K562 (cell line): ENCODE measurements around the gene ZNF679. TPM values are rescaled to one million over a fixed set of nuclear protein-coding genes. Genes with fewer than 3 reads are reported as not detected.

Experiments used
- CBFB ChIP-seq: sonication (generic); formaldehyde crosslinking; IDR thresholded peaks from 2 replicates; pipeline ENCODE4 v1.4.0; 2020; ENCODE audit warnings: mild to moderate bottlenecking, missing genetic modification reagents
- CEBPG ChIP-seq, 3 experiments: fragments of 200-800 bp in 1 of 3; sonication (Bioruptor generic) in 1 of 3; sonication (generic) in 1 of 3; formaldehyde crosslinking in 1 of 3; IDR thresholded peaks in 2 of 3; conservative IDR thresholded peaks in 1 of 3; 2 replicates each; pipeline versions ENCODE4 v1.6.1 to v1.8.0; 2016 to 2022; ENCODE audit warnings: missing compliant biosample characterization in 2 of 3, missing genetic modification characterization in 2 of 3, mild to moderate bottlenecking in 1 of 3, missing genetic modification reagents in 1 of 3
- CREBBP ChIP-seq: IDR thresholded peaks from one replicate; pipeline ENCODE4 v1.6.1; 2012; ENCODE audit warnings: low read depth, mild to moderate bottlenecking, control low read depth, inconsistent platforms, low read length
- ELF1 ChIP-seq: fragments of 200-800 bp; sonication (Bioruptor generic); IDR thresholded peaks from 2 replicates; pipeline ENCODE4 v1.6.1; 2016; ENCODE audit warnings: missing genetic modification characterization, missing compliant biosample characterization
- FOXA1 ChIP-seq: fragments of 450-650 bp; IDR thresholded peaks from 2 replicates; pipeline ENCODE4 v1.6.1; 2016; ENCODE audit warnings: mild to moderate bottlenecking, borderline replicate concordance
- FOXK1 ChIP-seq: sonication (generic); formaldehyde crosslinking; IDR thresholded peaks from 2 replicates; pipeline ENCODE4 v1.8.0; 2022; ENCODE audit warnings: missing genetic modification reagents, mild to moderate bottlenecking, borderline replicate concordance
- GATAD2B ChIP-seq: fragments of 450-650 bp; IDR thresholded peaks from 2 replicates; pipeline ENCODE4 v1.6.1; 2017; ENCODE audit warnings: mild to moderate bottlenecking, borderline replicate concordance
- HEY1 ChIP-seq: fragments of 250-450 bp; sonication (Bioruptor Pico); IDR thresholded peaks from 2 replicates; pipeline ENCODE4 v1.5.0; 2020; ENCODE audit warnings: mild to moderate bottlenecking, moderate library complexity, borderline replicate concordance
- KDM5B ChIP-seq: fragments of 200-600 bp; sonication (generic); IDR thresholded peaks from 2 replicates; pipeline ENCODE4 v1.6.1; 2012; ENCODE audit warnings: low read depth, mild to moderate bottlenecking, moderate library complexity, low read length, control low read depth, inconsistent platforms; ENCODE audit not compliant: insufficient replicate concordance
- NR2C1 ChIP-seq, 2 experiments: fragments of 450-650 bp; IDR thresholded peaks; 2 replicates each; pipeline ENCODE4 v1.6.1; 2017; ENCODE audit warnings: mild to moderate bottlenecking in 2 of 2, antibody characterized with exemption in 1 of 2, inconsistent platforms in 1 of 2, missing compliant biosample characterization in 1 of 2, missing genetic modification characterization in 1 of 2
- PHF21A ChIP-seq: fragments of 450-650 bp; IDR thresholded peaks from 2 replicates; pipeline ENCODE4 v1.6.1; 2017; ENCODE audit warnings: low read depth, borderline replicate concordance
- PML ChIP-seq: IDR thresholded peaks from 2 replicates; pipeline ENCODE4 v1.6.1; 2012; ENCODE audit warnings: low read length, inconsistent platforms
- POLR2H ChIP-seq: IDR thresholded peaks from 2 replicates; pipeline ENCODE4 v1.6.1; 2016; ENCODE audit warnings: missing genetic modification characterization, low read depth, mild to moderate bottlenecking, control low read depth, missing compliant biosample characterization, moderate library complexity
- SMARCC2 ChIP-seq: fragments of 450-650 bp; IDR thresholded peaks from 2 replicates; pipeline ENCODE4 v1.6.1; 2017; ENCODE audit warnings: antibody characterized with exemption, moderate library complexity, mild to moderate bottlenecking, low read depth
- SMARCE1 ChIP-seq: fragments of 450-650 bp; IDR thresholded peaks from 2 replicates; pipeline ENCODE4 v1.7.1; 2016; ENCODE audit warnings: mild to moderate bottlenecking
- SPI1 ChIP-seq: IDR thresholded peaks from 2 replicates; pipeline ENCODE4 v1.6.1; 2011; ENCODE audit warnings: low read depth, low read length, control low read depth, borderline replicate concordance
- STAT5B ChIP-seq: fragments of 250-450 bp; sonication (Bioruptor Pico); IDR thresholded peaks from 2 replicates; pipeline ENCODE4 v1.8.0; 2021; ENCODE audit warnings: mild to moderate bottlenecking, inconsistent platforms
- THRA ChIP-seq: fragments of 450-650 bp; IDR thresholded peaks from 2 replicates; pipeline ENCODE4 v1.6.1; 2017; ENCODE audit warnings: mild to moderate bottlenecking, moderate library complexity
- USF1 ChIP-seq: sonication (generic); formaldehyde crosslinking; IDR thresholded peaks from 2 replicates; pipeline ENCODE4 v1.9.0; 2022; ENCODE audit warnings: mild to moderate bottlenecking, missing genetic modification reagents
- ZBTB49 ChIP-seq: sonication (generic); formaldehyde crosslinking; IDR thresholded peaks from 2 replicates; pipeline ENCODE4 v1.8.0; 2022; ENCODE audit warnings: missing genetic modification reagents, mild to moderate bottlenecking, borderline replicate concordance
- ZNF311 ChIP-seq: fragments of 250-450 bp; sonication (Bioruptor Pico); IDR thresholded peaks from 2 replicates; pipeline ENCODE4 v1.4.0; 2020; ENCODE audit warnings: mild to moderate bottlenecking, moderate library complexity
- ZNF511 ChIP-seq: sonication (generic); formaldehyde crosslinking; IDR thresholded peaks from 2 replicates; pipeline ENCODE4 v1.8.0; 2022; ENCODE audit warnings: mild to moderate bottlenecking, missing genetic modification reagents
- ZNF764 ChIP-seq: fragments of 250-450 bp; sonication (Bioruptor Pico); IDR thresholded peaks from 2 replicates; pipeline ENCODE4 v1.4.0; 2020; ENCODE audit warnings: low read depth, mild to moderate bottlenecking, moderate library complexity
- polyA plus RNA-seq, 8 experiments: library from polyadenylated mRNA; depleted of rRNA in 4 of 8; stranded (reverse) in 5 of 8; unstranded in 3 of 8; fragments of >200 nt; fragmentation: Nextera tagmentation in 2 of 8; fragmentation: Illumina TruSeq in 1 of 8; extraction: Ambion mirVana in 2 of 8; extraction: Trizol in 1 of 8; gene quantifications; 2 replicates each; pipeline versions ENCODE4 v1.2.1 to v1.2.3, GENCODE V29; 2011 to 2014; ENCODE audit warnings: inconsistent platforms in 1 of 8, missing spikeins in 1 of 8
- total RNA-seq, 7 experiments: library from RNA; depleted of rRNA in 6 of 7; stranded (reverse); fragments of >200 nt in 6 of 7; fragmentation: Illumina TruSeq in 2 of 7; extraction: Trizol in 2 of 7; gene quantifications; 2 replicates each; pipeline versions ENCODE4 v1.2.1 to v1.2.3, GENCODE V29; 2011 to 2021; ENCODE audit warnings: low replicate concordance in 1 of 7

Gene ZNF679
- total and polyA plus RNA-seq, 9 of the 15 experiments (the other 6 are each of a cell fraction or from before 2014, with no cell fraction given), result not detected

- no peak for TF ChIP-seq NR2C1 (IDR thresholded peaks at IDR 0.05)
- TF ChIP-seq NR2C1 (tag; IDR thresholded peaks at IDR 0.05), result no peak
- TF ChIP-seq ZNF311 (CRISPR knock-in tag), result no peak
- TF ChIP-seq THRA, result no peak
- TF ChIP-seq PHF21A, result no peak
- TF ChIP-seq SMARCC2, result no peak
- TF ChIP-seq CBFB (CRISPR knock-in tag), result no peak
- TF ChIP-seq CREBBP, result no peak
- 0 out of 2 replicates have a peak, but pooled peaks have one; percentile 24 for TF ChIP-seq SPI1
- peak; percentile 62 for TF ChIP-seq CEBPG (CRISPR knock-in tag; IDR thresholded peaks at IDR 0.05)
- TF ChIP-seq CEBPG (tag; conservative IDR thresholded peaks at IDR 0.05 in 1 of 2, IDR thresholded peaks at IDR 0.05 in 1 of 2), result no peak
- TF ChIP-seq HEY1 (CRISPR knock-in tag), result no peak
- 0 out of 2 replicates have a peak, but pooled peaks have one; percentile 72 for TF ChIP-seq FOXK1 (CRISPR knock-in tag)
- peak; percentile 89 for TF ChIP-seq KDM5B
- peak; percentile 53; the same call in 1 of the 2 replicates for TF ChIP-seq PML
- no peak for TF ChIP-seq STAT5B
- no peak for TF ChIP-seq FOXA1
- no peak for TF ChIP-seq ZBTB49 (CRISPR knock-in tag)
- TF ChIP-seq ZNF764 (CRISPR knock-in tag), result no peak
- 0 out of 2 replicates have a peak, but pooled peaks have one; percentile 25 for TF ChIP-seq ZNF511 (CRISPR knock-in tag)
- no peak for TF ChIP-seq SMARCE1
- TF ChIP-seq POLR2H (tag), result peak; percentile 90
- TF ChIP-seq GATAD2B, result no peak
- TF ChIP-seq USF1 (CRISPR knock-in tag), result no peak
- TF ChIP-seq ELF1 (tag), result peak; percentile 41
These were observed 85.6 kb downstream of the ZNF679 start, which contains the start of gene ZNF736 (continued) for GRCh38 chr7:64313740-64314491.
